MG63 (cell line): Measurements from ENCODE around the gene PUSL1. TPM values are rescaled to one million over a fixed set of nuclear protein-coding genes. Genes with fewer than 3 reads are reported as not detected.

Experiments used
- DNase-seq: peaks from one replicate; pipeline ENCODE4 v3.0.0-alpha.2; 2020
- H3K27me3 ChIP-seq: fragments of 250-450 bp; sonication (Bioruptor Pico); 2 replicates; pipeline ENCODE4 v1.5.1; 2020; ENCODE audit warnings: mild to moderate bottlenecking, moderate library complexity
- H3K36me3 ChIP-seq: fragments of 250-450 bp; sonication (Bioruptor Pico); 2 replicates; pipeline ENCODE4 v1.5.1; 2020; ENCODE audit warnings: mild to moderate bottlenecking, moderate library complexity
- H3K4me3 ChIP-seq: fragments of 250-450 bp; sonication (Bioruptor Pico); 2 replicates; pipeline ENCODE4 v1.5.1; 2020; ENCODE audit warnings: mild to moderate bottlenecking, moderate library complexity
- H3K9me3 ChIP-seq: fragments of 250-450 bp; sonication (Bioruptor Pico); 2 replicates; pipeline ENCODE4 v1.5.1; 2020; ENCODE audit warnings: mild to moderate bottlenecking, moderate library complexity
- total RNA-seq: library from RNA; depleted of rRNA; stranded (reverse); fragments of >200 nt; shearing (Covaris generic); gene quantifications from 2 replicates; pipeline ENCODE4 v1.2.3, GENCODE V29; 2014; ENCODE audit warnings: low replicate concordance

The PUSL1 gene
- total RNA-seq, 1 experiment from 2014 or later: 46.7 TPM

- Histone ChIP-seq H3K9me3 (no peaks in the 10 kb centered on the region), H3K36me3 (peaks cover 27% of the 10 kb centered on the region), H3K27me3 (no peaks in the 10 kb centered on the region), H3K4me3 (peak overlapping the region; percentile 83)
- no peak for DNase-seq
Measured at GRCh38 chr1:1274299-1274930, 34.0 kb upstream of the PUSL1 start.

- Histone ChIP-seq H3K27me3 (no peaks in the 10 kb centered on the region), H3K36me3 (peaks cover 27% of the 10 kb centered on the region), H3K4me3 (no peak overlapping the region; the same call in 1 of the 2 replicates), H3K9me3 (no peaks in the 10 kb centered on the region)
- DNase-seq: no peak
Measured at GRCh38 chr1:1274931-1275431, 33.4 kb upstream of the PUSL1 start.

GRCh38 chr1:1275836-1276235 lies 32.6 kb upstream of the PUSL1 start:
- no peak for DNase-seq

DNA sequence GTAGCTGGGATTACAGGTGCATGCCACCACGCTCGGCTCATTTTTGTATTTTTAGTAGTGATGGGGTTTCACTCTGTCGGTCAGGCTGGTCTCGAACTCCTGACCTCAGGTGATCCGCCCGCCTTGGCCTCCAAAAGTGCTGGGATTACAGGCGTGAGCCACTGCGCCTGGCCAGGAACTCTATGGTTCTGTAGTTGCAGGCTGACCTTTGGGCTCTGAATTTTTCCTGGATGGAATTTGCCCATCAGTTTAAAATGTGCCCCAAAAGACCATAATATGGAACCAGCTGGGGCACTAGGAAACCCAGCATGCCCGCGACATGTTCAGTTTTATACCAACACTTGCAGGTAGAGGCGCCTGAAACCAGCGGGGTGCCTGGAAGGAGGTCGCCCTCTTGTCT lies 29.8 kb upstream of the PUSL1 start:
- H3K27me3 ChIP-seq: no peaks in the 10 kb centered on the region
- no peaks in the 10 kb centered on the region for H3K36me3 ChIP-seq
- no peak overlapping the region for H3K4me3 ChIP-seq
- no peaks in the 10 kb centered on the region for H3K9me3 ChIP-seq
- no peak for DNase-seq

More at GRCh38 chr1:1275836-1276235, 32.6 kb upstream of the PUSL1 start:
- Histone ChIP-seq H3K27me3 (no peaks in the 10 kb centered on the region), H3K4me3 (no peak overlapping the region), H3K36me3 (peaks cover 20% of the 10 kb centered on the region), H3K9me3 (no peaks in the 10 kb centered on the region)

- Histone ChIP-seq H3K4me3 (no peak overlapping the region), H3K9me3 (no peaks in the 10 kb centered on the region), H3K27me3 (no peaks in the 10 kb centered on the region), H3K36me3 (no peaks in the 10 kb centered on the region)
- no peak for DNase-seq
Measured at GRCh38 chr1:1279028-1279427, 29.4 kb upstream of the PUSL1 start.

- DNase-seq: no peak
- no peaks in the 10 kb centered on the region for H3K27me3 ChIP-seq
Measured at GRCh38 chr1:1280782-1281481, 27.5 kb upstream of the PUSL1 start.

GRCh38 chr1:1281533-1282321 lies 26.7 kb upstream of the PUSL1 start:
- no peaks in the 10 kb centered on the region for H3K27me3 ChIP-seq
- no peaks in the 10 kb centered on the region for H3K9me3 ChIP-seq
- no peaks in the 10 kb centered on the region for H3K36me3 ChIP-seq
- no peak overlapping the region for H3K4me3 ChIP-seq
- peak; percentile 64 for DNase-seq

More at GRCh38 chr1:1280782-1281481, 27.5 kb upstream of the PUSL1 start:
- Histone ChIP-seq H3K4me3 (no peak overlapping the region), H3K36me3 (no peaks in the 10 kb centered on the region), H3K9me3 (no peaks in the 10 kb centered on the region)

DNA sequence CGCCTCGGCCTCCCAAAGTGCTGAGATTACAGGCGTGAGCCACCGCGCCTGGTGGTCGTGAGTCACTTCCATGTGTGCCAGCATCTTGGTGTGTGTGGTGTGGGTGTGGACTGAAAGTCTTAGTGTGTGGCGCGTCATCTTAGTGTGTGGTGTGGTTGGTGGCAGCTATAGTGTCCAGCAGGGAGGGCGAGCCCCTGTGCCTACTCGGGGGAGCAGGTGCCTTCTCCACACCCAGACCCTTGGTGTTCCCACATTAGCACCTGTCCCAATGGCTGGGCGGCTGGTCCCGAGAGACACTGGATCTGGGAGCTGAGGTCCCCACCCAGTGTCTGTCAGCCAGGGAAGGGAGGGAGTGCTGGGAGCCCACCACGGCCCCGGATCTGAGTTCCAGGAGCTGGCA lies 25.4 kb upstream of the PUSL1 start:
- peak; percentile 65 for DNase-seq
- H3K4me3 ChIP-seq: no peak overlapping the region
- no peaks in the 10 kb centered on the region for H3K9me3 ChIP-seq
- H3K27me3 ChIP-seq: no peaks in the 10 kb centered on the region
- no peaks in the 10 kb centered on the region for H3K36me3 ChIP-seq

GRCh38 chr1:1283821-1284220 lies 24.6 kb upstream of the PUSL1 start:
- Histone ChIP-seq H3K36me3 (no peaks in the 10 kb centered on the region), H3K4me3 (no peak overlapping the region), H3K27me3 (no peaks in the 10 kb centered on the region), H3K9me3 (no peaks in the 10 kb centered on the region)
- peak; percentile 49 for DNase-seq

DNA sequence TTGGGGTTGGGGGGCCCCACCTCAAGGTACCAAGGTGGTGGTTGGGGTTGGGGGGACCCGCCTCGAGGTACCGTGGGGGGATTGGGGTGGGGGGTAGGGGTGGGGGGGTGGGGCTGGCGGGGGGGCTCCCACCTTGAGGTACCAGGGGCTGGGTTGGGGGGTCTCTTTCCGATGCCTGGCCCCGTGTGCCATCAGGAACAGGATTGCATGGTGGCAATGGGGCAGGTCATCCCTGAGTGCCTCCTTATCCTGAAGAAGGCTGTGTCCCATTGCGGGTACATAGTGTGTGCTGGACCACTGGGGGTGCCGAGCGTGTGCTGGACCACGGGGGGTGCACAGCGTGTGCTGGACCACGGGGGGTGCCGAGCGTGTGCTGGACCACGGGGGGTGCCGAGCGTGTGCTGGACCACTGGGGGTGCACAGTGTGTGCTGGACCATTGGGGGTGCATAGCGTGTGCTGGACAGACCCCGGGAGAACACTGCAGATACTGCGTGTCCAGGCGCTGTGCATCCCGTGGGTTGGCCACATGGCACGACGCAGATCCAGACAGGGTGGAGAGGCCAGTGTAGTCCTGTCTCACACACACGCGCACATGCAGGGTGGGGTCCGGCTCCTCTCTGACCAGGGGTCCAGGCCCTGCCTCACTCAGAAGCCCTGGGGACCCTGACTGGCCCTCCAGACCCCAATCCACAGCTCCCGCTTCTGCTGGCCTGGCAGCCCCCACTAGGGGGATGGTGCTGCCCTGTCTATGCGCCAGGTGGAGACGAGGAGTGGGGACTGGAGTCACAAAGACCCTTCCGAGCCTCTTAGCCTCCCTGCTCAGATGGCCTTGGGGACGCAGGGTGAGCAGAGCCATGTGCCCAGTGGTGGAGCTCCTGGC lies 23.9 kb upstream of the PUSL1 start:
- Histone ChIP-seq H3K4me3 (no peak overlapping the region), H3K36me3 (no peaks in the 10 kb centered on the region), H3K9me3 (no peaks in the 10 kb centered on the region), H3K27me3 (no peaks in the 10 kb centered on the region)
- no peak for DNase-seq

- Histone ChIP-seq H3K27me3 (no peaks in the 10 kb centered on the region), H3K9me3 (no peaks in the 10 kb centered on the region), H3K4me3 (no peak overlapping the region)
Measured at GRCh38 chr1:1285102-1285571, 23.3 kb upstream of the PUSL1 start.

GRCh38 chr1:1285611-1286311 lies 22.6 kb upstream of the PUSL1 start:
- H3K4me3 ChIP-seq: no peak overlapping the region
- H3K36me3 ChIP-seq: no peaks in the 10 kb centered on the region

More at GRCh38 chr1:1285102-1285571, 23.3 kb upstream of the PUSL1 start:
- no peaks in the 10 kb centered on the region for H3K36me3 ChIP-seq
- no peak for DNase-seq

DNA sequence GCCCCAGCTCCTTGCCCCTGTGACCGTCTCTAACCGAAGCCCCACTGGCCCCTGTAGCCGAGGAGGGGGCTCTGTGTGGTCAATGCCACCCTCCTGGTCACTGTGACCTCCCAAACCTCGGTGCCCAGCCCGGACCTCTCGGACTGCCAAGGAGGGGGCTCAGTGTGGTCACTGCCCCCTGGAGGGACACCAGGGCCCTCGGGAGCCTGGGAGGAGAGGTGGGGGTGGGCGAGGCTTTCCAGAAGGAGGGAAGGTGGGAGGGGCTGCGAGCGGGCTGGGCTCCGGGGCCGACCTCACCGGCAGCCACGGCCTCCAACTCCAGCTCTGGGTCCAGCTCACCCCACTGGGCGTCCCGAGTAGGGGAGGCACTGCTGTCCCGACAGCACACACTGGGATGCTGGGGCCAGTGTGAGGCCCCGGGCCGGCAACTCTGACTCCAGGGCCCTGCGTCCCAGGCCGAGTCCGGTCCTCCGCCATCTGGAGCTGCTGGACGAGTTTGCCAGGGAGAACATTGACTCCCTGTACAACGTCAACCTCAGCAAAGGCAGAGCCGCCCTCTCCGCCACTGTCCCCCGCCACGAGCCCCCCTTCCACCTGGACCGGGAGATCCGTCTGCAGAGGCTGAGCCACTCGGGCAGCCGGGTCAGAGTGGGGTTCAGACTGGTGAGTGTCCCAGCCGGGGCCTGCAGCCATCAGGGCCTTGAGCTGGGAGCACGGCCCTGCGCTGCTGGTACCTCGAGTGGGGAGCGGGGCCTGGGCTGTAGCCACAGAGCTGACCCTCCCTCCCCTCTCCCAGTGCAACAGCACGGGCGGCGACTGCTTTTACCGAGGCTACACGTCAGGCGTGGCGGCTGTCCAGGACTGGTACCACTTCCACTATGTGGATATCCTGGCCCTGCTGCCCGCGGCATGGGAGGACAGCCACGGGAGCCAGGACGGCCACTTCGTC lies 21.8 kb upstream of the PUSL1 start:
- Histone ChIP-seq H3K4me3 (no peak overlapping the region), H3K27me3 (no peaks in the 10 kb centered on the region), H3K36me3 (no peaks in the 10 kb centered on the region), H3K9me3 (no peaks in the 10 kb centered on the region)
- no peak for DNase-seq

More at GRCh38 chr1:1285611-1286311, 22.6 kb upstream of the PUSL1 start:
- Histone ChIP-seq H3K9me3 (no peaks in the 10 kb centered on the region), H3K27me3 (no peaks in the 10 kb centered on the region)
- DNase-seq: no peak

DNA sequence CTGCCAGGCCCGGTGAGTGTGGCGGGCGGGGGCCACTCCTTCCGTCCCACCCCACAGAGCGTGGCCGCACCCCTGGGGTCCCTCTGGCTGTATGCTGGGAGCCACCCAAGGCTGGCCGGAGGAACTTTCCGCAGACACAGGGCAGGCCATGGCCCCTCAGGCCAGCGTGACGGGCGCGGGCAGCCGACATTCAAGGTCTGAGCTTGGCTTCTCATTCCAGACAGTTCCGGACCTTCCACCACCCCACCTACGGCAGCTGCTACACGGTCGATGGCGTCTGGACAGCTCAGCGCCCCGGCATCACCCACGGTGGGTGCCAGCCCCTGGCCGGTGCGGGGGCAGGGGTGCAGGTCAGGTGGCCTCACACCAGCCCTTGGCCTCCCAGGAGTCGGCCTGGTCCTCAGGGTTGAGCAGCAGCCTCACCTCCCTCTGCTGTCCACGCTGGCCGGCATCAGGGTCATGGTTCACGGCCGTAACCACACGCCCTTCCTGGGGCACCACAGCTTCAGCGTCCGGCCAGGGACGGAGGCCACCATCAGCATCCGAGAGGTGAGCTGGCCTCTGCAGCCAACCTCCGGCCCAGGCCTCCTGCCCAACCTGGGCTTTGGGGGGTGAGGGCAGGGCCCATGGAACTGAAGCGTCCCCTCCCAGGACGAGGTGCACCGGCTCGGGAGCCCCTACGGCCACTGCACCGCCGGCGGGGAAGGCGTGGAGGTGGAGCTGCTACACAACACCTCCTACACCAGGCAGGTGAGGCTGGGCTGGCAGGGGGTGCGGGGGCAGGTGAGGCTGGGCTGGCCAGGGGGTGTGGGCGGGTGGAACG lies 20.9 kb upstream of the PUSL1 start:
- no peaks in the 10 kb centered on the region for H3K9me3 ChIP-seq
- H3K27me3 ChIP-seq: no peaks in the 10 kb centered on the region
- DNase-seq: no peak

More for the DNA sequence above, 20.9 kb upstream of the PUSL1 start:
- no peaks in the 10 kb centered on the region for H3K36me3 ChIP-seq
- no peak overlapping the region for H3K4me3 ChIP-seq
